ENCODE results near the gene HEG1.

DNA sequence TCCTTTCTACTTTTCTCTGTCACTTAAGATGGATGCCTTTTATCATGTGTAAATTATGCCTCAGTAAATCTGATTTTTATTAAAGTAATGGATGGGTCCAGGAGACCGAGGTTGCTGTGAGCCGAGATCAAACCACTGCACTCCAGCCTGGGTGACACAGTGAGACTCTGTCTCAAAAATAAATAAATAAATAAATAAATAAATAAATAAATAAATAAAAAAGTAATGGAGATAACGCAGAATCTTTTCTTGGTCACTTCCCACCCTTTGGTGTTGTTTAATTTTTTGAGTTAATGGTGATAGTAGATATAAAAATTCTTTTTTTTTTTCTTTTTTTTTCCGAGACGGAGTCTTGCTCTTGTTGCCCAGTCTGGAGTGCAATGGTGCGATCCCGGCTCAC is 77.2 kb downstream of the HEG1 start:
- TF ChIP-seq, protein P1, sequence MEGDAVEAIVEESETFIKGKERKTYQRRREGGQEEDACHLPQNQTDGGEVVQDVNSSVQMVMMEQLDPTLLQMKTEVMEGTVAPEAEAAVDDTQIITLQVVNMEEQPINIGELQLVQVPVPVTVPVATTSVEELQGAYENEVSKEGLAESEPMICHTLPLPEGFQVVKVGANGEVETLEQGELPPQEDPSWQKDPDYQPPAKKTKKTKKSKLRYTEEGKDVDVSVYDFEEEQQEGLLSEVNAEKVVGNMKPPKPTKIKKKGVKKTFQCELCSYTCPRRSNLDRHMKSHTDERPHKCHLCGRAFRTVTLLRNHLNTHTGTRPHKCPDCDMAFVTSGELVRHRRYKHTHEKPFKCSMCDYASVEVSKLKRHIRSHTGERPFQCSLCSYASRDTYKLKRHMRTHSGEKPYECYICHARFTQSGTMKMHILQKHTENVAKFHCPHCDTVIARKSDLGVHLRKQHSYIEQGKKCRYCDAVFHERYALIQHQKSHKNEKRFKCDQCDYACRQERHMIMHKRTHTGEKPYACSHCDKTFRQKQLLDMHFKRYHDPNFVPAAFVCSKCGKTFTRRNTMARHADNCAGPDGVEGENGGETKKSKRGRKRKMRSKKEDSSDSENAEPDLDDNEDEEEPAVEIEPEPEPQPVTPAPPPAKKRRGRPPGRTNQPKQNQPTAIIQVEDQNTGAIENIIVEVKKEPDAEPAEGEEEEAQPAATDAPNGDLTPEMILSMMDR (IDR thresholded peaks at IDR 0.05; ENCODE audit: low read length): no peak
- TF ChIP-seq EZH2 (optimal IDR thresholded peaks at IDR 0.05; ENCODE audit: low read depth, low read length): no peak
